Measurements from ENCODE around the gene ADAMTS14.

Gene ADAMTS14, protein sequence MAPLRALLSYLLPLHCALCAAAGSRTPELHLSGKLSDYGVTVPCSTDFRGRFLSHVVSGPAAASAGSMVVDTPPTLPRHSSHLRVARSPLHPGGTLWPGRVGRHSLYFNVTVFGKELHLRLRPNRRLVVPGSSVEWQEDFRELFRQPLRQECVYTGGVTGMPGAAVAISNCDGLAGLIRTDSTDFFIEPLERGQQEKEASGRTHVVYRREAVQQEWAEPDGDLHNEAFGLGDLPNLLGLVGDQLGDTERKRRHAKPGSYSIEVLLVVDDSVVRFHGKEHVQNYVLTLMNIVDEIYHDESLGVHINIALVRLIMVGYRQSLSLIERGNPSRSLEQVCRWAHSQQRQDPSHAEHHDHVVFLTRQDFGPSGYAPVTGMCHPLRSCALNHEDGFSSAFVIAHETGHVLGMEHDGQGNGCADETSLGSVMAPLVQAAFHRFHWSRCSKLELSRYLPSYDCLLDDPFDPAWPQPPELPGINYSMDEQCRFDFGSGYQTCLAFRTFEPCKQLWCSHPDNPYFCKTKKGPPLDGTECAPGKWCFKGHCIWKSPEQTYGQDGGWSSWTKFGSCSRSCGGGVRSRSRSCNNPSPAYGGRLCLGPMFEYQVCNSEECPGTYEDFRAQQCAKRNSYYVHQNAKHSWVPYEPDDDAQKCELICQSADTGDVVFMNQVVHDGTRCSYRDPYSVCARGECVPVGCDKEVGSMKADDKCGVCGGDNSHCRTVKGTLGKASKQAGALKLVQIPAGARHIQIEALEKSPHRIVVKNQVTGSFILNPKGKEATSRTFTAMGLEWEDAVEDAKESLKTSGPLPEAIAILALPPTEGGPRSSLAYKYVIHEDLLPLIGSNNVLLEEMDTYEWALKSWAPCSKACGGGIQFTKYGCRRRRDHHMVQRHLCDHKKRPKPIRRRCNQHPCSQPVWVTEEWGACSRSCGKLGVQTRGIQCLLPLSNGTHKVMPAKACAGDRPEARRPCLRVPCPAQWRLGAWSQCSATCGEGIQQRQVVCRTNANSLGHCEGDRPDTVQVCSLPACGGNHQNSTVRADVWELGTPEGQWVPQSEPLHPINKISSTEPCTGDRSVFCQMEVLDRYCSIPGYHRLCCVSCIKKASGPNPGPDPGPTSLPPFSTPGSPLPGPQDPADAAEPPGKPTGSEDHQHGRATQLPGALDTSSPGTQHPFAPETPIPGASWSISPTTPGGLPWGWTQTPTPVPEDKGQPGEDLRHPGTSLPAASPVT

DNA sequence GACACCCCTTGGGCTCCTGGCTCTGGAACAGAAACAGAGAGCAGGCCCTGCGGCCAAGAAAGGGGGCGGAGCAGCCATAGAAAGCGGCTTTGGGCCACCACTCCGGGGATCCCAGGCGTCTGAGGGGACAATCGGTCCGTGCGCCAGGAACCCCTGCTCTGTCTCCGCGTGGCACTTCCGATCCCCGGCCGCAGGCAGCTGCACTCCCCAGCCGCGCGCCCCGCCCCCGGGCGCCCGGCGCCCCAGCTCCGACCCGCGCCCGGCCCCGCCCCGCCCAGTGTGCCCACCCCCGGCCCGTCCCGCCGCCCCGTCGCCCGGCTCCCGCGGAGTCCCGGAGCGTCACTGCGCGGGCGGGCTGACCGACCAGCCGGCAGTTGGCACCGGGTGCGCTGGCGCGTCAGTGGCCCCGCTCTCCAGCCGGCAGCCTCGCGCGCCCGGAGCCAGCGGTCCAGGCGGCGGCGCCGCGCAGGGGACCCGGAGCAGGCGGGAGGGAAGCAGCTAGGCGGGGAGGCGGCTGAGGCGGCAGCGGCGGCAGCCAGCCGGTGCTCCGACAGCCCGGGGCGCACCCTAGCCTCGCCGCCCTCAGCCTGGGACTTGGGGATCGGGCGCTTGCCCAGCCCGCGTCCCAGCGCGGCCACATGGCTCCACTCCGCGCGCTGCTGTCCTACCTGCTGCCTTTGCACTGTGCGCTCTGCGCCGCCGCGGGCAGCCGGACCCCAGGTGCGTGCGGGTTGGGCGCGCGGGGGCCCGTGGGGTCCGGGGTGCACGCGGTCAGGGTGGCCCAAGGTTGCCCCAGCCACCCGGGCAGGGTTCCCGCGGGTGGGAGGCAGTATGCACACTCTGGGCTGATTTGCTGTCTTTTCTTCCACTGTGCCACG, at the start of gene ADAMTS14:
Gene ADAMTS14 (plus strand): TSS at position 342 of the 878 bp plus-strand sequence. CDS start 297 bp downstream, at position 639.
- TF ChIP-seq, protein P1, sequence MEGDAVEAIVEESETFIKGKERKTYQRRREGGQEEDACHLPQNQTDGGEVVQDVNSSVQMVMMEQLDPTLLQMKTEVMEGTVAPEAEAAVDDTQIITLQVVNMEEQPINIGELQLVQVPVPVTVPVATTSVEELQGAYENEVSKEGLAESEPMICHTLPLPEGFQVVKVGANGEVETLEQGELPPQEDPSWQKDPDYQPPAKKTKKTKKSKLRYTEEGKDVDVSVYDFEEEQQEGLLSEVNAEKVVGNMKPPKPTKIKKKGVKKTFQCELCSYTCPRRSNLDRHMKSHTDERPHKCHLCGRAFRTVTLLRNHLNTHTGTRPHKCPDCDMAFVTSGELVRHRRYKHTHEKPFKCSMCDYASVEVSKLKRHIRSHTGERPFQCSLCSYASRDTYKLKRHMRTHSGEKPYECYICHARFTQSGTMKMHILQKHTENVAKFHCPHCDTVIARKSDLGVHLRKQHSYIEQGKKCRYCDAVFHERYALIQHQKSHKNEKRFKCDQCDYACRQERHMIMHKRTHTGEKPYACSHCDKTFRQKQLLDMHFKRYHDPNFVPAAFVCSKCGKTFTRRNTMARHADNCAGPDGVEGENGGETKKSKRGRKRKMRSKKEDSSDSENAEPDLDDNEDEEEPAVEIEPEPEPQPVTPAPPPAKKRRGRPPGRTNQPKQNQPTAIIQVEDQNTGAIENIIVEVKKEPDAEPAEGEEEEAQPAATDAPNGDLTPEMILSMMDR (IDR thresholded peaks at IDR 0.05; ENCODE audit: low read depth, low read length): no peak
- H3K27me3 ChIP-seq (ENCODE audit: insufficient read depth, low read depth, severe bottlenecking): peaks cover 12% of the 10 kb centered on the region
- no peaks in the 10 kb centered on the region for H3K36me3 ChIP-seq
- peak; percentile 58 for DNase-seq
- no peak within 1 kb of the TSS for H3K27ac ChIP-seq
- peaks cover 3% of the 10 kb centered on the region for H3K9me3 ChIP-seq (ENCODE audit: severe bottlenecking)
- H3K4me3 ChIP-seq (ENCODE audit: low read depth, low read length): peak within 1 kb of the TSS; percentile 32

DNA sequence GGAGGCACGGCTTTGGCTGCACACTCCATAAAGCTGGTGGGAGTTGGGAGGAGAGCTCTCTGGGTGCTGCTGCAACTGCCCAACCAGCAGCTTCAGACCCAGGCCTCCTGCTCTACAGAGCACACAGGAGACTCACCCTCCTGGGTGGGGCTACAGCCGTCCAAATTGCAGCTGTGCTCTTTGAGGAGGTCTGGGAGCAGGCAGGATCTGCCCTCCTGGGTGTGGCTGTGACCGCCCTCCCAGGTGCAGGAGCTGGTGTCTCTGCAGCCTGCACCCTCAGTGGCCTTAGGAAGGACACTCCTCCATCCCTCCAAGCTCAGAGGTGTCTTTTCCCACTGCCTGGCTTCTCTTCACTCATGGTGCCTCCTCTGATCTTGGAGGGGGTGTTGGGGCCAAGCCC, 49.8 kb upstream of the ADAMTS14 start:
- DNase-seq: no peak
- H3K9me3 ChIP-seq (ENCODE audit: severe bottlenecking): peaks cover 2% of the 10 kb centered on the region
- TF ChIP-seq, protein P1 (IDR thresholded peaks at IDR 0.05; ENCODE audit: low read depth, low read length): no peak
- H3K27me3 ChIP-seq (ENCODE audit: insufficient read depth, low read depth, severe bottlenecking): no peaks in the 10 kb centered on the region
- no peaks in the 10 kb centered on the region for H3K36me3 ChIP-seq
- no peak overlapping the region for H3K27ac ChIP-seq
- no peak overlapping the region for H3K4me3 ChIP-seq (ENCODE audit: low read depth, low read length)

DNA sequence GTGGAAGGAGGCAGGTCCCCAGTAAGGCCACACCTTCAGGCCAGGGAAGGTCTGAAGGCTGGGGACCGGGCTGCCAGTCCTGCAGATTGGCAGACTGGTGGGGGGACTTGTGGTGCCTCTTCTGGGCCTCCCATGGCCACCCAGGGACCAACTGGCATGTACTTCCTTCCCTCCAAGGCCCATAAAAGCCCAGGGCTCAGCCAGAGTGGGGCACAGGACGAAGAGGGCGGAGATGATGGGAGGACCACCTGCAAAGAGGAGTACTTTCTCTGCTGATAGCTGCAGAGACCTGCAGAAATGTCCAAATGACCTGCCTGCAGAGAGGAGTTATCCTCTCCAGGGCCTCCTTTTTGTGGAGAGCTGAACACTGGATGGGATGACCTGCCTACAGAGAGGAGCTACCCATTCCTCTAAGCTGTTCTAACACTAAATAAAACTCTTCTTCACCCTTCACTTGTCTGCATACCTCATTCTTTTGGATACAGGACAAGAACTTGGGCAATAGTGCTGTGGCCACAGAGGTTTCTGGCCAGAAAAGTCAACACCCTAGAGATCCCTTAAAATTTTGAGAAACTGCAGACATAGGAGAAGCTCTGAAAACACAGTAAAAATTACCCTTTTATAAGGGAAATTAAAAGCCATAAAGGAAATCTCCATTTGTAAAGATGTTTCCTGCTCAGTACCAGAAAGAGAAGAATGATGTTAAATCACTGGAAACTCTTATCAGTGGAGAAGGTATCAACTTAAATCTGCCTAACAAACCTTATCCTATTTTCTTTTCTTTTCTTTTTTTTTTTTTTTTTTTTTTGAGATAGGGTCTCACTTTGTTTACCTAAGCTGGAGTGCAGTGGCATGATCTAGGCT, 49.1 kb upstream of the ADAMTS14 start:
- Histone ChIP-seq H3K27me3 (ENCODE audit: insufficient read depth, low read depth, severe bottlenecking) (no peaks in the 10 kb centered on the region), H3K4me3 (ENCODE audit: low read depth, low read length) (no peak overlapping the region), H3K36me3 (no peaks in the 10 kb centered on the region), H3K27ac (no peak overlapping the region), H3K9me3 (ENCODE audit: severe bottlenecking) (peaks cover 2% of the 10 kb centered on the region)
- no peak for DNase-seq
- TF ChIP-seq, protein P1 (IDR thresholded peaks at IDR 0.05; ENCODE audit: low read depth, low read length): no peak

DNA sequence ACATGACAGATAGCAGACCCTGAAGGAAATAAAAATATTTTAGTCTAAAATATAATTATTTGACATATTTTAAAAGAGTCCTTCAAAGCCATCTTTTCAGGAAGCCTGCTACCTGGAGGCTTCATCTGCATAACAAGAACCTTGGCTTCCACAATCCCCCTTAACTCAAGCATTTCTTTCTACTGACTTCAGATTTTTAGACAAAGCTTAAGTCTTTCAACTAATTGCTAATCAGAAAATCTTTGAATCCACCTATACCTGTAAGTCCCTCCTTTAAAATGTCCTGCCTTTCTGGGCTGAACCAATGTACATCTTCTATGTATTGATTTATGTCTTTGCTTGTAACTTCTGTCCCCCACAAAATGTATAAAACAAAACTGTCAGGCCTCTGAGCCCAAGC, 46.2 kb upstream of the ADAMTS14 start:
- H3K27me3 ChIP-seq (ENCODE audit: insufficient read depth, low read depth, severe bottlenecking): no peaks in the 10 kb centered on the region
- H3K9me3 ChIP-seq (ENCODE audit: severe bottlenecking): peaks cover 5% of the 10 kb centered on the region
- H3K4me3 ChIP-seq (ENCODE audit: low read depth, low read length): no peak overlapping the region
- DNase-seq: no peak
- TF ChIP-seq, protein P1 (IDR thresholded peaks at IDR 0.05; ENCODE audit: low read depth, low read length): no peak
- H3K36me3 ChIP-seq: no peaks in the 10 kb centered on the region
- H3K27ac ChIP-seq: no peak overlapping the region

Data from WERI-Rb-1 (cell line).